Stimulated activated CD4-positive, alpha-beta T cell treated with anti-CD3 and anti-CD28 coated beads, Interleukin-15, amount 100 ng/mL, for 24 hours (primary cell): Measurements from ENCODE around the gene AKR7A3.

Experiments
- DNase-seq: peaks from one replicate; pipeline ENCODE4 v3.0.0-alpha.2; 2020

The AKR7A3 gene

DNA sequence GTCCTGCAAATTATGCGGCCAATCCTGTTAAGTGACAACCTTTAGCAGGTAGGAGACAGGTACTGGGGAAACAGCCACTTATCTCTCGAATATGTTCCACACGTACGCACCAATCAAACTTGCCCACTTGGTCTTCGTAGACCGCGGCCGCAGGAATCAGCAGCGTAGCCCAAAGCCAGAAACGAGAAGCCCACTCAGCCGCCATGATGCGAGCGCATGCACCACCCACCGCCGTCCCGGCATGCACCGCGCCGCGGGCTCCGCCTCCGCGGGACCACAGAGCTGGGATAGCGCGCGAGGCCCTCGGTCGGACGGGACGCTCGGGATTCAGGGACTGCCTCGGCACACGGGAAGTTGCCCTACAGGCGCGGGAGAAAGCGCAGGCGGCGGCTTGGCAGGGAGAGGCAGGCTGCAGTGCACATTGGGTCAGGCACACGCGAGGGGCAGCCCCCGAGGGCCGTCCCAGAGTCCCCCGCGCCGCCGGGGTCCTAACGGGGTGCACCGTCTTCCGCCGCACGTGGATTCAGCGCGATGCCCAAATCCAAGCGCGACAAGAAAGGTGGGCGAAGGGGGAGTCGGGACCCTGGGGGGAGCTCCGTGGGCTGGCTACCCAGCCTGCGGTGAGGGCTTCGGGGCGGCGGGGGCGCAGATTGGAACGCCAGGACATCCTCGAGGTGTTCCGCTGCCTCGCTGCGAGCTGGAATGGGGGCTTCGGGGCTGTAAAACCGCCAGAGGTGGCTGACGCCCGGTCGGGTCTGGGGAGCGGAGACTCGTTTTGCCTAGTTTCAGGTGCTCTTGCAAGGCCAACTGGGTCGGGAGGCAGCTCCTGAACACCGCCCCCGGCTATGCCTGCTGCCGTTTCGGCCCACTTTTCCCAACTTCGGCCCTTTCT lies 37.0 kb downstream of the AKR7A3 start, which contains the start of the genes EMC1 and MRTO4:
Gene EMC1, minus strand, starts transcription at position 220 of the 892 bp plus-strand sequence. Its CDS starts 15 bp downstream, at position 205.
Gene MRTO4, plus strand, starts transcription at position 501 of the 892 bp plus-strand sequence. Its CDS starts 31 bp downstream, at position 532.
- peak; percentile 95 for DNase-seq

DNA sequence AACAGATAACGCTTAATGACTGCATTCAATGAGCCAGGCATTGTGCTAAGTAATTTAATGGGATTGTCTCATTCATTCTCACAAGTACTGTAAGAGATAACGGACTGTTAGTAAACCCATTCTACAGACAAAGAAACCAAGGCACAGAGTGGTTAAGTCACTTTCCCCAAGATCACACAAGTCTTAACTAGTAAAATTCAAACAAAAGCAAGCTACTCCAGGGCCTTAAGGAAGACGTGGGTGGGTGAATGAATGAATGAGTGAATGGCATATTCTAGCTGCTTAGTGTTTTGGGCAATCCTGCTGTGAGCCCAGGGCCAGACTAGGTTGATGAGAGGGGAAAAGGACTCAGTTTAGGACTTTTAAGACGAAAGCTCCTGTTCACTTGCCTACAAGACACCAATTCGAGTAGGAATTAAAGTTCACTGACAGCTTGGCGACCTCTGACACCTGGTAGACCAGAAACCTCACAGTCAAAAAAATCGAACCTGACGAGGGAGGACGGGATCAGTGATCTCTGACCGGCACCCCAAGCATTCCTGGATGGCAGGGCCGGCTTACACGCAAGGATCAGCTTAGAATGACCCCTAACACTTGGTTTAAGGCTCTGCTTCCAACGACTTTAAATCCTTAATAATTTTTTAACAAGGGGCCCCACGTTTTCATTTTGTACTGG lies 37.8 kb downstream of the AKR7A3 start:
- DNase-seq: no peak

DNA sequence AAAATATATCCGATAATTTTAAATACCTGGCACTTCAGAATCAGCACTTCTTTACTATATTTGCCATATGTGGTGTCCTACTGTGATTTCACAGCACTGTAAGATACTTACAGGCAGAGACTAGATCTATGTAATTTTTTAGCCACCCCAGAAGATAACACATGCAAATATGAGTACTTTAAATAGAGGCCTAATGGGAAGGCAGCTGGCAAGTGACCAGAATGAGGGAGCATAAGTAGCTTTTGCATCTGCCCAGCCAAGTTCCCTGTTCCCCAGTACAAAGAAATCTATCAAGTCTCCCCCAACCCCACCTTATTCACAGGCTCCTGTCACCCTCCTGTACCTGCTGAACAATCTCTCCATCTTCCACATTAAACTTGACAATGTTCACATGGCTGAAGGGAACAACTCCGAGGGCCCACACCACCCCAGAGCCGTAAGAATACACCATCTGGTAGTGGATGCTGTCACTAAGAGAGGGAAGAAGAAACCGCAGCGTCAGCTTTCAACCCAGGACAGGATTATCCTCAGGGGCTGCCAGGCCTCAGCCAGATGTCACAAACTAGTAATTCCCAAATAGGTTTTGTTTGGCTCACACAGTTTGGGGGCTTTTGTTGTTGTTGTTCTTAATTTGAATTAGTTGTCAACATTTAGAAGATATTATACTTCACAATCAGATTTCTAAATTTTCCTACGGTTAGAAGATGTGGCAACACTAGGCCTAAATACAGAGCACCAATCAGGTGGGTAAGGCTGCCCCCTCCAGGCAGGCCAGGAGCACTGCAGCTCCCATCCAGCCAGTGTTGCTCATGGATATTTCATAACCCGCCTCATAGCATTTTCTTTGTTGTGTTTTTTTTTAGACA lies 47.7 kb downstream of the AKR7A3 start:
- peak; percentile 76 for DNase-seq

DNA sequence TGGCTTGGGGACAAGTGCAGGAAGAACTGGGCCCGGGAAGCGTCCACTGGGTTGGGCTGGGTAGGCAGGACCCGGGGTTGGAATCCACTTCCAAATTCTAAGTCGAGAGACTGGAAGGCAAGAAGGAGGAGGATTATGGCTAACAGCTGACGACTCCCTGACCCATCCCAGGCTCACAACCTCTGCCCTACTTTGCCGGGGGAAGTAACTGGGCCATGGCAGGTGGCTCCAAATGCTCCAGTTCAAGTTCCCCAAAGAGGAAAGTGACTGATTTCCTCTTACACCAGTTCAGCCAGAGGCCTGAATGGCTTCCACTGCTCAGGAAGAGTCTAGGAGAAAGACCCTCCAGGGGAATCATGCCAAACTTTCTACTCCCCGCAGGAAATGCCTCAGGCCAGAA lies 48.7 kb downstream of the AKR7A3 start:
- DNase-seq: no peak

DNA sequence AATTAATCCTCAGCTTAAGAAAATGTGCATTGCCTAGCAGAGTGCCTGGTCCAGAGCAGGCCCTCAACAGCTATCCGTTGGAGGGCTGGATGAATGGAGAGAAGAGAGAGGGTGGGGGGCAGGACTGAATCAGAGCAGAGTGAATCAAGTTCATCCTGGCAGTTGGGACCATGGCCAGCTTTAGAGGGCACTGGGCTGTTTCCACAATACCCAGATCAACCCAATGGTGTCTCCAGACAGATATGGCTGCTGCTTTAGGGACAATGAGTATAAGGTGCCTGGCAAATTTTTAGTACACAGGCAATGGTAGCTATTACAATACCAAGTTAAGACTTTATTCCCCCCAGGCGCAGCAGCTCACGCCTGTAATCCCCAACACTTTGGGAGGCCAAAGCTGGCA lies 54.3 kb downstream of the AKR7A3 start:
- no peak for DNase-seq
